ENCODE data around the gene CNGA4.
A peak's percentile ranks its signal among the peaks of the same experiment; 100 is the strongest.
"Not testable (repeated sequence)": the region's sequence is repeated elsewhere in the genome, so short reads cannot be mapped to it uniquely, and the experiment has no call there.

The CNGA4 gene

GRCh38 chr11:6263662-6264061 is 24.8 kb downstream of the CNGA4 start:
- Histone ChIP-seq H3K9me3 (ENCODE audit: control insufficient read depth, insufficient read depth, low read length) (no peaks in the 10 kb centered on the region), H3K9ac (ENCODE audit: low read depth, low read length) (no peak overlapping the region), H3K36me3 (ENCODE audit: control insufficient read depth, insufficient read depth, low read length) (no peaks in the 10 kb centered on the region), H3K27me3 (ENCODE audit: control insufficient read depth, insufficient read depth, low read length) (peaks cover 56% of the 10 kb centered on the region), H3K4me3 (ENCODE audit: low read depth, low read length) (no peak overlapping the region), H3K27ac (ENCODE audit: low read depth, low read length) (no peak overlapping the region), H3K4me1 (ENCODE audit: control insufficient read depth, insufficient read depth, low read length) (peaks cover 9% of the 10 kb centered on the region)

GRCh38 chr11:6268820-6269219 is 29.9 kb downstream of the CNGA4 start:
- H3K9me3 ChIP-seq (ENCODE audit: control insufficient read depth, insufficient read depth, low read length), result no peaks in the 10 kb centered on the region
- no peaks in the 10 kb centered on the region for H3K4me1 ChIP-seq (ENCODE audit: control insufficient read depth, insufficient read depth, low read length)
- H3K27me3 ChIP-seq (ENCODE audit: control insufficient read depth, insufficient read depth, low read length), result peaks cover 17% of the 10 kb centered on the region
- H3K9ac ChIP-seq (ENCODE audit: low read depth, low read length), result no peak overlapping the region
- H3K4me3 ChIP-seq (ENCODE audit: low read depth, low read length), result no peak overlapping the region
- H3K36me3 ChIP-seq (ENCODE audit: control insufficient read depth, insufficient read depth, low read length), result no peaks in the 10 kb centered on the region
- no peak overlapping the region for H3K27ac ChIP-seq (ENCODE audit: low read depth, low read length)

GRCh38 chr11:6269994-6270393 is 31.1 kb downstream of the CNGA4 start:
- Histone ChIP-seq H3K27ac (ENCODE audit: low read depth, low read length) (no peak overlapping the region), H3K27me3 (ENCODE audit: control insufficient read depth, insufficient read depth, low read length) (peaks cover 7% of the 10 kb centered on the region), H3K9ac (ENCODE audit: low read depth, low read length) (no peak overlapping the region), H3K36me3 (ENCODE audit: control insufficient read depth, insufficient read depth, low read length) (no peaks in the 10 kb centered on the region), H3K9me3 (ENCODE audit: control insufficient read depth, insufficient read depth, low read length) (no peaks in the 10 kb centered on the region), H3K4me3 (ENCODE audit: low read depth, low read length) (no peak overlapping the region), H3K4me1 (ENCODE audit: control insufficient read depth, insufficient read depth, low read length) (no peaks in the 10 kb centered on the region)

- Histone ChIP-seq H3K36me3 (ENCODE audit: control insufficient read depth, insufficient read depth, low read length) (no peaks in the 10 kb centered on the region), H3K27ac (ENCODE audit: low read depth, low read length) (no peak overlapping the region), H3K4me3 (ENCODE audit: low read depth, low read length) (no peak overlapping the region), H3K9me3 (ENCODE audit: control insufficient read depth, insufficient read depth, low read length) (no peaks in the 10 kb centered on the region), H3K9ac (ENCODE audit: low read depth, low read length) (no peak overlapping the region), H3K4me1 (ENCODE audit: control insufficient read depth, insufficient read depth, low read length) (no peaks in the 10 kb centered on the region), H3K27me3 (ENCODE audit: control insufficient read depth, insufficient read depth, low read length) (peaks cover 4% of the 10 kb centered on the region)
Measured at GRCh38 chr11:6270584-6271246, 31.8 kb downstream of the CNGA4 start.

GRCh38 chr11:6271598-6271997 is 32.7 kb downstream of the CNGA4 start:
- H3K9me3 ChIP-seq (ENCODE audit: control insufficient read depth, insufficient read depth, low read length), result no peaks in the 10 kb centered on the region
- no peak overlapping the region for H3K4me3 ChIP-seq (ENCODE audit: low read depth, low read length)
- no peaks in the 10 kb centered on the region for H3K36me3 ChIP-seq (ENCODE audit: control insufficient read depth, insufficient read depth, low read length)
- H3K27me3 ChIP-seq (ENCODE audit: control insufficient read depth, insufficient read depth, low read length), result peaks cover 4% of the 10 kb centered on the region
- no peaks in the 10 kb centered on the region for H3K4me1 ChIP-seq (ENCODE audit: control insufficient read depth, insufficient read depth, low read length)
- no peak overlapping the region for H3K9ac ChIP-seq (ENCODE audit: low read depth, low read length)
- H3K27ac ChIP-seq (ENCODE audit: low read depth, low read length), result no peak overlapping the region

GRCh38 chr11:6273188-6273587 is 34.3 kb downstream of the CNGA4 start:
- Histone ChIP-seq H3K9me3 (ENCODE audit: control insufficient read depth, insufficient read depth, low read length) (no peaks in the 10 kb centered on the region), H3K4me3 (ENCODE audit: low read depth, low read length) (no peak overlapping the region), H3K36me3 (ENCODE audit: control insufficient read depth, insufficient read depth, low read length) (no peaks in the 10 kb centered on the region), H3K4me1 (ENCODE audit: control insufficient read depth, insufficient read depth, low read length) (no peaks in the 10 kb centered on the region), H3K27ac (ENCODE audit: low read depth, low read length) (no peak overlapping the region), H3K9ac (ENCODE audit: low read depth, low read length) (no peak overlapping the region), H3K27me3 (ENCODE audit: control insufficient read depth, insufficient read depth, low read length) (peaks cover 4% of the 10 kb centered on the region)

- peaks cover 14% of the 10 kb centered on the region for H3K4me1 ChIP-seq (ENCODE audit: control insufficient read depth, insufficient read depth, low read length)
- H3K4me3 ChIP-seq (ENCODE audit: low read depth, low read length); H3K36me3 ChIP-seq (ENCODE audit: control insufficient read depth, insufficient read depth, low read length); H3K9me3 ChIP-seq (ENCODE audit: control insufficient read depth, insufficient read depth, low read length); H3K9ac ChIP-seq (ENCODE audit: low read depth, low read length): not testable (repeated sequence)
- peak overlapping the region; percentile 42 for H3K27ac ChIP-seq (ENCODE audit: low read depth, low read length)
- H3K27me3 ChIP-seq (ENCODE audit: control insufficient read depth, insufficient read depth, low read length), result peaks cover 69% of the 10 kb centered on the region
Measured at GRCh38 chr11:6280809-6281208, 41.9 kb downstream of the CNGA4 start.

GRCh38 chr11:6283453-6284023 is 44.6 kb downstream of the CNGA4 start:
- no peak overlapping the region for H3K4me3 ChIP-seq (ENCODE audit: low read depth, low read length)
- H3K9ac ChIP-seq (ENCODE audit: low read depth, low read length), result no peak overlapping the region
- no peak overlapping the region for H3K27ac ChIP-seq (ENCODE audit: low read depth, low read length)
- no peaks in the 10 kb centered on the region for H3K36me3 ChIP-seq (ENCODE audit: control insufficient read depth, insufficient read depth, low read length)
- H3K9me3 ChIP-seq (ENCODE audit: control insufficient read depth, insufficient read depth, low read length), result no peaks in the 10 kb centered on the region
- H3K4me1 ChIP-seq (ENCODE audit: control insufficient read depth, insufficient read depth, low read length), result peaks cover 22% of the 10 kb centered on the region
- peaks cover 94% of the 10 kb centered on the region for H3K27me3 ChIP-seq (ENCODE audit: control insufficient read depth, insufficient read depth, low read length)

- no peak overlapping the region for H3K9ac ChIP-seq (ENCODE audit: low read depth, low read length)
- H3K36me3 ChIP-seq (ENCODE audit: control insufficient read depth, insufficient read depth, low read length), result no peaks in the 10 kb centered on the region
- no peak overlapping the region for H3K4me3 ChIP-seq (ENCODE audit: low read depth, low read length)
- no peak overlapping the region for H3K27ac ChIP-seq (ENCODE audit: low read depth, low read length)
- H3K4me1 ChIP-seq (ENCODE audit: control insufficient read depth, insufficient read depth, low read length), result peaks cover 29% of the 10 kb centered on the region
- peaks cover 94% of the 10 kb centered on the region for H3K27me3 ChIP-seq (ENCODE audit: control insufficient read depth, insufficient read depth, low read length)
- H3K9me3 ChIP-seq (ENCODE audit: control insufficient read depth, insufficient read depth, low read length), result no peaks in the 10 kb centered on the region
Measured at GRCh38 chr11:6284250-6284649, 45.4 kb downstream of the CNGA4 start.

- Histone ChIP-seq H3K9me3 (ENCODE audit: control insufficient read depth, insufficient read depth, low read length) (no peaks in the 10 kb centered on the region), H3K9ac (ENCODE audit: low read depth, low read length) (no peak overlapping the region), H3K4me1 (ENCODE audit: control insufficient read depth, insufficient read depth, low read length) (peaks cover 35% of the 10 kb centered on the region), H3K36me3 (ENCODE audit: control insufficient read depth, insufficient read depth, low read length) (no peaks in the 10 kb centered on the region), H3K27me3 (ENCODE audit: control insufficient read depth, insufficient read depth, low read length) (peaks cover 96% of the 10 kb centered on the region), H3K27ac (ENCODE audit: low read depth, low read length) (no peak overlapping the region), H3K4me3 (ENCODE audit: low read depth, low read length) (no peak overlapping the region)
Measured at GRCh38 chr11:6285019-6285418, 46.1 kb downstream of the CNGA4 start.
